ENCODE data around the gene GRK5. TPM values are rescaled to one million over a fixed set of nuclear protein-coding genes. Genes with fewer than 3 reads are reported as not detected.

GRK5 gene
- total and polyA plus RNA-seq, 8 donors, result 34.6 to 60.8 (median 54.5) TPM

DNA sequence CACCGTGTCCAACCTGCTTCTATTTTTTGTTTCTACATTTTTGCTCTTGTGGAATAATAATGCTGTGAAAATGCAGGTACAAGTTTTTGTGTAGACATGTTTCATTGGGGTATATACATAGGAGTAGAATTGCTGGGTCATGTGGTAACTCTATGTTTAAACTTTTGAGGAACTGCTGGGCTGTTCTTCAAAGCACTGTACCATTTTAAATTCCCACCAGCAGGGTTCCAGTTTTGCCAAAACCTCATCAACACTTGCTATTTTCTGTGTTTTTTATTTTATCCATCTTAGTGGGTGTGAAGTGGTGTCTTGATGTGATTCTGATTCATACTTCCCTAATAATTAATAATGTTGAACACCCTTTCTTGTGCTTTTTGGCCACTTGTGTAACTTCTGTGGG is 196.6 kb downstream of the GRK5 start:
- H3K27me3 ChIP-seq, result no peaks in the 10 kb centered on the region
- ATAC-seq (no peak), DNase-seq (no peak)
- TF ChIP-seq, protein P1, sequence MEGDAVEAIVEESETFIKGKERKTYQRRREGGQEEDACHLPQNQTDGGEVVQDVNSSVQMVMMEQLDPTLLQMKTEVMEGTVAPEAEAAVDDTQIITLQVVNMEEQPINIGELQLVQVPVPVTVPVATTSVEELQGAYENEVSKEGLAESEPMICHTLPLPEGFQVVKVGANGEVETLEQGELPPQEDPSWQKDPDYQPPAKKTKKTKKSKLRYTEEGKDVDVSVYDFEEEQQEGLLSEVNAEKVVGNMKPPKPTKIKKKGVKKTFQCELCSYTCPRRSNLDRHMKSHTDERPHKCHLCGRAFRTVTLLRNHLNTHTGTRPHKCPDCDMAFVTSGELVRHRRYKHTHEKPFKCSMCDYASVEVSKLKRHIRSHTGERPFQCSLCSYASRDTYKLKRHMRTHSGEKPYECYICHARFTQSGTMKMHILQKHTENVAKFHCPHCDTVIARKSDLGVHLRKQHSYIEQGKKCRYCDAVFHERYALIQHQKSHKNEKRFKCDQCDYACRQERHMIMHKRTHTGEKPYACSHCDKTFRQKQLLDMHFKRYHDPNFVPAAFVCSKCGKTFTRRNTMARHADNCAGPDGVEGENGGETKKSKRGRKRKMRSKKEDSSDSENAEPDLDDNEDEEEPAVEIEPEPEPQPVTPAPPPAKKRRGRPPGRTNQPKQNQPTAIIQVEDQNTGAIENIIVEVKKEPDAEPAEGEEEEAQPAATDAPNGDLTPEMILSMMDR (IDR thresholded peaks at IDR 0.05), result no peak
- peaks cover 0 to 6% of the 10 kb centered on the region in 2 donors for H3K36me3 ChIP-seq
- no peak overlapping the region for H3K4me3 ChIP-seq
- H3K9me3 ChIP-seq, result no peaks in the 10 kb centered on the region
- peaks cover 0 to 59% of the 10 kb centered on the region in 2 donors for H3K4me1 ChIP-seq
- intact Hi-C loops (cut with DNase I), result no loop called here
- H3K27ac ChIP-seq, result no peak overlapping the region

DNA sequence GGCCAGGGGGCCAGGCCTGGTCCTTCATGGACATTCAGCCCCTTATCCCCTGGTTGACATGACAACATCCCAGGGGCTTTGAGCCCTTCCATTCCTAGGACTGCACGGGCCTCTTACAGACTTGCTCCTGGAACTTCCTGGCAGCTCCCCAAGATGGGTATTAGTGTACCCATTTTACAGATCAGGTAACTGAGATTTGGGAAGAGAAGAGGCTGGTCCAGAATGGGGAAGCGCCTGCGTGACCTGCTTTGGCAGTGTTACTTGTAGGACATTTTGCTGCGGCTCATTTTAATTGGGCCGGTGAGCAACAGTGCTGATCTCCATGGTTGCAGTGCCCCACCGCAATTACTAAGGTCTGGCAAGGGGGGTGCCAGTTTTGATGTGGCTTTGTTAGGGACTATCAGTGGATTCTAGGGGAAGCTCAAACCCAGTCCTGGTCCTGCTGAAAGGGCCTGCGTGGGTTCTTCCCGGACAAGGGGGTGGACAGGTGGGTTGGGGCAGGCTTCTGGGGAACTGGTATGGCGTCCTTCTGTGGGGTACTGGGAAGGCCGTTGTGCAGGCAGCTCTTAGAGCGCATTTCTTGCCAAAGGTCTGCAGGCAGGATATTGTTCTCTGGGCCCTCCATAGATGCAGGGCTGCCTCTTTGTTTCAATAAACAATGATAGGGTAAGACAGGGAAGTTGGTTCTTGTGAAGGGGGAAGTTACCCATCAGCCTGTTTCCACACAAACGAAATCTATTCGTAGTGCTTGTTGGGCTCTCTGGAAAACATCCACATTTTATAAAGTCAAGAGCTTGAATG is 197.5 kb downstream of the GRK5 start:
- TF ChIP-seq, protein P1 (IDR thresholded peaks at IDR 0.05), result no peak
- peak; percentile 6 for ATAC-seq
- intact Hi-C loops (cut with DNase I), result no loop called here

DNA sequence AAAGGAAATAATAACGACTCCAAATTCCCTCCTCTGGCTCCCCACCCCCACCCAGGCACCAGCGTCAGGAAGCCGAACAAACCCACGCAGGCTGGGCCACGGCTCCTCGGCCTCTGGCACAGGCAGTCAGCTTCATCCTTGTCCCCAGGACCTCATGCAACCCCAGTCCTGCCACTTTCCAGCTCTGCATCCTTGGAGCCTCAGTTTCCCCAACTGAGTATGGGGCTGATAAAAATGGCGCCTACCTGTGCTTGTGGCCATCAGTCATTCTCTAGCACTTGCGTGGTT is 198.1 kb downstream of the GRK5 start:
- Histone ChIP-seq H3K27me3 (no peaks in the 10 kb centered on the region), H3K4me3 (no peak overlapping the region), H3K4me1 (peaks cover 0 to 69% of the 10 kb centered on the region in 2 donors), H3K9me3 (no peaks in the 10 kb centered on the region), H3K27ac (peak overlapping the region; percentile 9 to 85), H3K36me3 (no peaks in the 10 kb centered on the region)
- intact Hi-C loops (cut with DNase I), result no loop called here
- TF ChIP-seq, protein P1 (IDR thresholded peaks at IDR 0.05), result no peak
- no peak for ATAC-seq
- DNase-seq, result peak in 1 of 4 donors; percentile 76

More for the DNA sequence above, 197.5 kb downstream of the GRK5 start:
- H3K4me3 ChIP-seq, result no peak overlapping the region
- H3K27me3 ChIP-seq, result no peaks in the 10 kb centered on the region
- peak overlapping the region; percentile 9 to 85 for H3K27ac ChIP-seq
- peak in 1 of 4 donors; percentile 37 for DNase-seq
- H3K9me3 ChIP-seq, result no peaks in the 10 kb centered on the region
- peaks cover 0 to 3% of the 10 kb centered on the region in 2 donors for H3K36me3 ChIP-seq
- H3K4me1 ChIP-seq, result peaks cover 0 to 69% of the 10 kb centered on the region in 2 donors

DNA sequence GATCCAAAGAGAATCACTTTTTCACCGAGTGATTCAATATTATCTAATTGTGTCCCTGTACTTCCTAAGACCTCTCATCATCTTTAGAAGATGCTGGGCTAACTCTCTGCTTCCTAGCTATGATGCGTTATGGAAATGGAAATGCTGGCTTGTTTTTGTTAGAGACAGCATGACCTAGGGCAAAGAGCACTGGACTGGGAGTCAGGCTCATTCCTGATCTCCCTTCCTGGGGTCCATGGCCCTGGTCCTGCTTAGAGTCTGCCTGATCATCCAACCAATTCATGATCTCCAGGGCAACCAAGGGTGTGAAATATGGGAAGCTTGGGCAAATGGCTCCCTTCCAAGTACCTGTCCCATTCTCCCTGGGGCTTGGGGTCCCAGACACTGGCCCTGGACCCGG is 198.8 kb downstream of the GRK5 start:
- no peaks in the 10 kb centered on the region for H3K27me3 ChIP-seq
- H3K27ac ChIP-seq, result peak overlapping the region; percentile 8 to 85
- no peaks in the 10 kb centered on the region for H3K9me3 ChIP-seq
- H3K4me1 ChIP-seq, result peaks cover 0 to 69% of the 10 kb centered on the region in 2 donors
- ATAC-seq (no peak), DNase-seq (no peak)
- TF ChIP-seq, protein P1 (IDR thresholded peaks at IDR 0.05), result no peak
- H3K36me3 ChIP-seq, result no peaks in the 10 kb centered on the region
- intact Hi-C loops (cut with DNase I), result no loop called here
- H3K4me3 ChIP-seq, result no peak overlapping the region

DNA sequence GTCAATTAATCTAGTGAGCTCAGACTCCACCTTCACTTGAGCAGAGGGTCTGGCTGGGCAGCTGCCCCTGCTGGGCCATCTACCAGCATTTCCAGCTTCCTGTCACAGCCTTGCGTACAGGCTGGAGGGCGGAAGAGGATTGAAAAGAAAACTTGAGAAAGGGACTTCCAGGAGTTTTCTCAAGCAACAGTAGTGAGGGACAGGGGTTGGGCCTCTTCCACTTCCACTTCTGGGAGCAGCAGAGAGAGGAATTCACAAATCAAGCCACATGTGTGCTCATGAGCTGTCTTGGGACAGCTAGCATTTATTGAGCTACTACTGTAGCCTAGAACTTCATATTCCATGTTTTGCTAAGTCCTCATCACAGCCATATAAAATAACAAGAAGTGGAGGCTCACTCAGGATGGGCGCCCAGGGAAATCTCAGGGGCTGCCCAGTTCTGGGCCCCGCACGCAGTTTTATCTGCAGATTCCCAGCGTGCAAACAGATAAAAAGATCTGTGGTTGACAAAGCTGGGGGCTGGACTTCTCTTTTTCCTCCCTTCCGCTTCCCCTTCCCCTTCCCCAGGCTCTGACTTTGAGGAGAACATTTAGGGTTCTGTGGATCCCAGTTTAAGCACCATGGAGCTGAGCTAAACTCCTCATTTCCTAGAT is 199.4 kb downstream of the GRK5 start:
- H3K27me3 ChIP-seq, result no peaks in the 10 kb centered on the region
- no peaks in the 10 kb centered on the region for H3K9me3 ChIP-seq
- no peak overlapping the region for H3K4me3 ChIP-seq
- peak in 1 of 4 donors; percentile 49 for DNase-seq
- intact Hi-C loops (cut with DNase I), result no loop called here
- peak overlapping the region; percentile 8 to 85 for H3K27ac ChIP-seq
- TF ChIP-seq, protein P1 (IDR thresholded peaks at IDR 0.05), result no peak
- ATAC-seq, result peak; percentile 7
- H3K4me1 ChIP-seq, result peaks cover 0 to 69% of the 10 kb centered on the region in 2 donors
- no peaks in the 10 kb centered on the region for H3K36me3 ChIP-seq

Measured in left lung (tissue), 10 donors.